Measurements from ENCODE around the gene GFM1.

DNA sequence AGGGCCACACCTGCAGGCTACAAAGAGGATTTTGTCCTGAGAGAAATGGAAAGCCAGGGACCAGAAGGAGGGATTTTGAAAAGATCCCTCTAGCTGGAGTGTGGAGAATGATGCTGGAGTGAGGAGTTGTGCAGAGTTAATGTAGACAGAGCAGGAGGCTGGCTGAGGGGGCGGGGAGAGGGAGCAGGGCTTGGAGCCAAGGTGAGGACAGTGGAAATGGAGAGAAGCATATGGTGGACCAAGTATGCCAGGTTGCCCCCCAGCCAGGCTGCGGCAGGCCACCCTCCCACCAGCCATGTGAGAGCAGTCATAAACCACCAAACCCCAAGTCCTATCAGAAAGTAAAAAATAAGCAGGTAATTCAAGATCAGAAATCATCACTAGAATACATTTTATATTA is 73.2 kb downstream of the GFM1 start:
- TF ChIP-seq, protein P1, sequence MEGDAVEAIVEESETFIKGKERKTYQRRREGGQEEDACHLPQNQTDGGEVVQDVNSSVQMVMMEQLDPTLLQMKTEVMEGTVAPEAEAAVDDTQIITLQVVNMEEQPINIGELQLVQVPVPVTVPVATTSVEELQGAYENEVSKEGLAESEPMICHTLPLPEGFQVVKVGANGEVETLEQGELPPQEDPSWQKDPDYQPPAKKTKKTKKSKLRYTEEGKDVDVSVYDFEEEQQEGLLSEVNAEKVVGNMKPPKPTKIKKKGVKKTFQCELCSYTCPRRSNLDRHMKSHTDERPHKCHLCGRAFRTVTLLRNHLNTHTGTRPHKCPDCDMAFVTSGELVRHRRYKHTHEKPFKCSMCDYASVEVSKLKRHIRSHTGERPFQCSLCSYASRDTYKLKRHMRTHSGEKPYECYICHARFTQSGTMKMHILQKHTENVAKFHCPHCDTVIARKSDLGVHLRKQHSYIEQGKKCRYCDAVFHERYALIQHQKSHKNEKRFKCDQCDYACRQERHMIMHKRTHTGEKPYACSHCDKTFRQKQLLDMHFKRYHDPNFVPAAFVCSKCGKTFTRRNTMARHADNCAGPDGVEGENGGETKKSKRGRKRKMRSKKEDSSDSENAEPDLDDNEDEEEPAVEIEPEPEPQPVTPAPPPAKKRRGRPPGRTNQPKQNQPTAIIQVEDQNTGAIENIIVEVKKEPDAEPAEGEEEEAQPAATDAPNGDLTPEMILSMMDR (IDR thresholded peaks at IDR 0.05) = no peak
- TF ChIP-seq POLR2A (IDR thresholded peaks at IDR 0.05) = no peak
